Rectal smooth muscle tissue (tissue), 1 donor: ENCODE data around the gene GARIN1A.

Experiments
- H3K27ac ChIP-seq: one replicate; pipeline ENCODE4 v1.7.0; 2013; ENCODE audit warnings: low read depth, low read length, inconsistent platforms
- H3K27me3 ChIP-seq: one replicate; pipeline ENCODE4 v1.7.0; 2013; ENCODE audit warnings: low read length; ENCODE audit not compliant: control insufficient read depth, insufficient read depth
- H3K36me3 ChIP-seq: one replicate; pipeline ENCODE4 v1.7.0; 2013; ENCODE audit warnings: low read length; ENCODE audit not compliant: control insufficient read depth, insufficient read depth
- H3K4me1 ChIP-seq: one replicate; pipeline ENCODE4 v1.7.0; 2013; ENCODE audit warnings: low read length; ENCODE audit not compliant: control insufficient read depth, insufficient read depth
- H3K4me3 ChIP-seq: one replicate; pipeline ENCODE4 v1.7.0; 2013; ENCODE audit warnings: low read length
- H3K9ac ChIP-seq: one replicate; pipeline ENCODE4 v1.7.0; 2013; ENCODE audit warnings: low read length

The GARIN1A gene

GRCh38 chr7:128707752-128708151 lies 35.7 kb downstream of the GARIN1A start:
- Histone ChIP-seq H3K36me3 (no peaks in the 10 kb centered on the region), H3K4me1 (no peaks in the 10 kb centered on the region), H3K27me3 (no peaks in the 10 kb centered on the region), H3K9ac (no peak overlapping the region), H3K4me3 (no peak overlapping the region), H3K27ac (no peak overlapping the region)

GRCh38 chr7:128708235-128708634 lies 36.1 kb downstream of the GARIN1A start:
- Histone ChIP-seq H3K4me1 (no peaks in the 10 kb centered on the region), H3K9ac (no peak overlapping the region), H3K36me3 (no peaks in the 10 kb centered on the region), H3K27me3 (no peaks in the 10 kb centered on the region), H3K4me3 (no peak overlapping the region), H3K27ac (no peak overlapping the region)

- no peak overlapping the region for H3K4me3 ChIP-seq
- no peaks in the 10 kb centered on the region for H3K27me3 ChIP-seq
- H3K27ac ChIP-seq: no peak overlapping the region
- H3K36me3 ChIP-seq: no peaks in the 10 kb centered on the region
- H3K4me1 ChIP-seq: no peaks in the 10 kb centered on the region
- H3K9ac ChIP-seq: no peak overlapping the region
These were observed 36.7 kb downstream of the GARIN1A start for GRCh38 chr7:128708824-128709223.

- Histone ChIP-seq H3K4me3 (no peak overlapping the region), H3K27me3 (no peaks in the 10 kb centered on the region), H3K4me1 (no peaks in the 10 kb centered on the region)
These were observed 38.4 kb downstream of the GARIN1A start for GRCh38 chr7:128710481-128710880.

GRCh38 chr7:128713794-128714193 lies 41.7 kb downstream of the GARIN1A start:
- Histone ChIP-seq H3K27me3 (no peaks in the 10 kb centered on the region), H3K27ac (no peak overlapping the region), H3K36me3 (no peaks in the 10 kb centered on the region), H3K9ac (no peak overlapping the region), H3K4me1 (no peaks in the 10 kb centered on the region), H3K4me3 (no peak overlapping the region)

More at GRCh38 chr7:128710481-128710880, 38.4 kb downstream of the GARIN1A start:
- Histone ChIP-seq H3K36me3 (no peaks in the 10 kb centered on the region), H3K9ac (no peak overlapping the region), H3K27ac (no peak overlapping the region)

GRCh38 chr7:128714701-128715495 lies 42.8 kb downstream of the GARIN1A start:
- Histone ChIP-seq H3K4me1 (no peaks in the 10 kb centered on the region), H3K27me3 (no peaks in the 10 kb centered on the region), H3K4me3 (no peak overlapping the region), H3K9ac (no peak overlapping the region), H3K27ac (no peak overlapping the region), H3K36me3 (no peaks in the 10 kb centered on the region)

- Histone ChIP-seq H3K27me3 (no peaks in the 10 kb centered on the region), H3K27ac (no peak overlapping the region), H3K4me3 (no peak overlapping the region), H3K4me1 (no peaks in the 10 kb centered on the region), H3K9ac (no peak overlapping the region), H3K36me3 (no peaks in the 10 kb centered on the region)
These were observed 47.0 kb downstream of the GARIN1A start for GRCh38 chr7:128718967-128719642.

- no peaks in the 10 kb centered on the region for H3K36me3 ChIP-seq
- H3K27me3 ChIP-seq: no peaks in the 10 kb centered on the region
- H3K27ac ChIP-seq: no peak overlapping the region
- H3K4me3 ChIP-seq: no peak overlapping the region
- no peak overlapping the region for H3K9ac ChIP-seq
- no peaks in the 10 kb centered on the region for H3K4me1 ChIP-seq
These were observed 49.3 kb downstream of the GARIN1A start for GRCh38 chr7:128721376-128721775.
